ENCODE data around the gene DBN1. TPM values are rescaled to one million over a fixed set of nuclear protein-coding genes. Genes with fewer than 3 reads are reported as not detected.
A peak's percentile ranks its signal among the peaks of the same experiment; 100 is the strongest.

Gene DBN1
- total RNA-seq, 2 donors from 2014 or later: 11.8 to 18.8 TPM

DNA sequence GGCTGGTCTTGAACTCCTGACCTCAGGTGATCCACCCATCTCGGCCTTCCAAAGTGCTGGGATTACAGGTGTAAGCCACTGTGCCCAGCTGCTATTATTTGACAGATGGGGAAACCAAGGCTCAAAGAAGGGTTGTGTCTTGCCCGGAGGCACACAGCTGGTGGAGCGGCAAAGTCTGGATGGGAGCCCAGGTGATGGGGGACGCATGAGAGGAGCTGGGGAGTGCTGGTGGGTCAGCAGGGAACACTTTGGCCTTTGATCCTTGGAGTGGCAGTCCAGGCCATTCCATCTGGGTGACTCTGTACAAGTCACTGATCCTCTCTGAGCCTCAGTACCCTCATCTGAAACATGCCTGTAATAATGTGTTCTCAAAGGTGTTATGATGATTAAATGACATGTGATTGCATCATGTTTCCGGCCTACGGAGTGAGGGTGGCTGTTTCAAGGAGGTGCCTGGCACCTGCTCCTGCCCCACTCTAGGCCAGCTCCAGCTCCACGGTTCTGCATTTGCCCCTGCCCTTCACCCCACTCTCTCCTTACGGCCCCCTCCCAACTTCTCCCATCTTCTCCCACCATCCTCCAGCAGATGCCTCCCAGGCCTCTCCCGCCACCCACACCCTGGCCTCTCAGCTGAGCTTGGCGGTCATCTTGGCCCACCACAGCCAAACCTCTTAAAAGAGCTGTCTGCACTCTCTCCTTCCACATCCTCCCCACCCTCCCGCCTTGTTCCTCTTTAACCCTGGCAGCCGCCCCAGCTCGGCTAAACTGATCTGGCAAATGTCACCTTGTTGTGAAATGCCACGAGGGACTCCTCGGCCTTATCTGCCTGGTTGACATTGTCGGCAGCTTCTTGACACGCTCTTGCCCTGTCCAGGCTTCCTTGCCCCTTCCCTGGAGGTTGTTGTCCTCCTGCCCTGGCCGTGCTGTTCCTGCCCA lies 5.5 kb upstream of the DBN1 start:
- intact Hi-C loops (cut with DNase I, micrococcal nuclease): no loop called here
- DNase-seq (peak in 1 of 2 donors; percentile 82), ATAC-seq (peak; percentile 31)

DNA sequence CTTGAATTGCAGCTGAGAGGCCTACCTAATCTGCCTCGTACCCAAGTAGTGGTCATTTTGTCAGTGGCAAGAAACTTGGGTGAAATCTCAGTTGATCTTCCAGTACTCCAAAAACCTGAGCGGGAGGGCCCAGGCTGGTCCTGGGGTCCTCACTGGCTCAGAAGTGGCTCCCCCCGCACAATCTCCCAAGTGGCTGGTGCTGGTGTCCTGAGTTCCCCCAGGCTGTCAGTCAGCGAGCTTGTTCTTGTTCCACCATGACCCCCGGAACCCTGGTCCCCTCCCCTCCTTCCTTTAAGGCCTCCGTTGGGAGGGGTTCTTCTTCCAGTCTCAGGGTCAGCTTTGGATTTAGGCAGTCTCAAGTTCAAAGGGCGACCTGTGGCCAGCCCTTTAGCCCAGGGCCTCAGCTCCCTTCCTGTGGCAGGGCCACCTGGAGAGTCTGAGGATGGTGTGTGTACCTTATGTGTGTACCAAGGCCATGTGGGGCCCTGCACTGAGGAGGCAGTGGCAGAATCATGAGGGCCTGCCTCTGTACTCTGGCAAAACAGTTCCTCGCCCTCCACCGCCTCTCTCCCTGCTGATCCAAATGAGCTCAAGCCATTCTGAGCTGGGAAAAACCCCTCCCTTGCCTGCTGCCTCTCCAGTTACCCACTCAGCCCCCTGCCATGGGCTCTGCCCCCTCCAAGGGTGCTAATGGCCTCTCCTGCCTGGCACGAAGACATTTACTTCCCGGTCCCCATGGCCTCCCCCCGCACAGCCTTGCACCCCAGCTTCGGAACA lies 4.5 kb upstream of the DBN1 start:
- DNase-seq: no peak
- intact Hi-C loops (cut with DNase I, micrococcal nuclease): no loop called here
- ATAC-seq: no peak

DNA sequence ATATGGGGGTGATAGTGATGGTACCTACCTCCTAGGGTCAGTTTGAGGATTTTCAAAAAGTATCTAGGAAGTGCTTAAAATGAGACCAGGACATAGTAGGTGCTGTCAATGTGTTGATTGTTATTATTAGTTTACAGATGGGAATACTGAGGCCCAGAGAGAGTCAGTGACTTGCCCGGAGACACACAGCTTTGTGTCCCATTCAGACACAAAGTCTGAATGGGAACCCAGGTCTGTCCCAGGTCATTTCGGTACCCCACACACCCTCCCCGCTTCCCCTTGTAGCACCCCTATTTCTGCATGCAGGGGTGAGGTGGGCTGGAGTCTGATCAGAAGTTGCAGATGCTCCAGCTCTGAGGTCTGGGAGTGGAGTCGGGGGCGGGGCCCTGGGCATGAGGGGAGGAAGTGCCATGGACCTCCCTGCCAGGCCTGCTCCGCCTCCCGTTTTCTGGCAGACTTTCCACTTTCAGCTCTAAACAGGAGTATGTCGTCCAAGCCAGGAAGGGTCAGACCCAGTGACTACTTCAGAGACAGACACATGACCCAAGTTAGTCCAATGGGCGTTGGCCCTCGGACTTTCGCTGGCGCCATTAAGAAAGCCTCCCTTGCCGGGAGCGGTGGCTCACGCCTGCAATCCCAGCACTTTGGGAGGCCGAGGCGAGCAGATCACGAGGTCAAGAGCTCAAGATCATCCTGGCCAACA lies 3.2 kb upstream of the DBN1 start:
- intact Hi-C loops (cut with DNase I, micrococcal nuclease): no loop called here
- DNase-seq: peak in 1 of 2 donors; percentile 75
- ATAC-seq: no peak

DNA sequence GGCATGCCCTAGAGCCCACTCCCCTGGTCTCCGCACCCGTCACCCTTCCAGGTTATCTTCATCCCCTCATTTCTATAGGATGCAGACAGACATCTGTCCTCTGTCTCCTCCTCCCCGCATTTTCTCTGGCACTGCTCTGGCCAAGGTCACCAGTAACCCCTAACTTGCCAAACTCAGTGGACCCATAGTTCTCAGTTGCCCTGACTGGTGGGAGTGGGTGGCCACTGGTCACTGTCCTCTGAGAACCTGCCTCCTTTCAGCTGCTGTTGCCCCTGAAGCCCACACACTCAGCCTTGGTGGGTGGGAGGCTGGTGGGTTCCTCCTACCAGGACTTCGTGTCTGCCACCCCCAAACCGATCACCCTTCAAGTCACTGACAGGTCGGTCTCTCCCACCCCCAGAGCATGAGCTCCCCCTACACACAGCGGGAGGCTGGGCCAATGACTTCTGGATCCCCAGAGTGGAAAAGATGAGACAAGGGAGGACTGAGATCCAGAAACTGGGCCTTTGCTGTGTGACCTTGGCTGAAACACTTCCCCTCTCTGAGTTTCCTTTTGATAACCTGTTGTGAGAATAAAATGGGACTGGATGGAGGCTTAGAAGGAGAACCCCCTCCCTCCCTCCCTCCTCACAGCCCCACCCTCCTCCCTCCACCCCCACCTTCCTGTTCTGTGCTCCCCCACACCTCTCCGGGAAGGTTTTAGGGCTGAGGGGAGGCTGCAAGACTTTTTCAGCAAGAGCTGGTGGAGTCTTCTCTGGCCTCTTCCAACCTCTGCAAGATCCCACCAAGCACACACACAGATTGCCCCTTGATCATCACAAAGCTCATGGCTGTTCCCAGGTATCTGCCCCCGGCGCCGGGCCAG lies 2.4 kb upstream of the DBN1 start:
- no peak for ATAC-seq
- no peak for DNase-seq
- intact Hi-C loops (cut with DNase I, micrococcal nuclease): no loop called here

DNA sequence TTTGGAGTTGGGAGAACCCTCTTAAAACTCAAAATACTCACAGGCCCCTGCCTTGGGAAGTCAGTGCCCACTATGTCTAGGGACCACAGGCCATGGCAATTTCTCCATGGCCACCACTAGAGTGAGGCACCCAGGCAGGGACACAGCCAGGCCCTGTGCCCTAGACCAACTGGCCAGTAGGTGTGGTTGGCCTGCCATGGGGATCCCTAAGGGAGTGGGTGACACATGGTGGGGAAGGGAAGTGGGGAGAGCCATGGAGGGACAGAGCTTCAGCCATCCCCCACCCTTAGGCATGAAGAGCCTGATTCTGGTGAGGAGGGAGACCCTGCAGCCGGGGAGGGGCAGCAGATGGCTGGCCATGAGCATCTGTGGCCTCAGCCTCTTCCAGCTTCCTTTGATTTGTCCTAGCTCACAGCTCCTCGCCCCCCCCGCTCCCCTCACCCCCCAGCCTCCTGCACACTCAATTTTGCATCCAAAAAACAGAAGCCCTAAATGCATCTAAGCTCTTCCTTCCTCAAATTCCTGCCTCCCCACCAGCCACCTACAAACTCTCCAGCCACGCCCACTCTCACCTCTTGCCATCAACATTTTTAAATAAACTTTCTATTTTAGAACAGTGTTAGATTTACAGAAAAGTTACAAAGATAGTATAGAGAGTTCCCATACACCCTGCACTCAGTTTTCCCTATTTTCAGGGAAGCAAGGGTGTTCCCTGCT lies 1.6 kb upstream of the DBN1 start:
- DNase-seq: no peak
- intact Hi-C loops (cut with DNase I, micrococcal nuclease): no loop called here
- ATAC-seq: no peak

DNA sequence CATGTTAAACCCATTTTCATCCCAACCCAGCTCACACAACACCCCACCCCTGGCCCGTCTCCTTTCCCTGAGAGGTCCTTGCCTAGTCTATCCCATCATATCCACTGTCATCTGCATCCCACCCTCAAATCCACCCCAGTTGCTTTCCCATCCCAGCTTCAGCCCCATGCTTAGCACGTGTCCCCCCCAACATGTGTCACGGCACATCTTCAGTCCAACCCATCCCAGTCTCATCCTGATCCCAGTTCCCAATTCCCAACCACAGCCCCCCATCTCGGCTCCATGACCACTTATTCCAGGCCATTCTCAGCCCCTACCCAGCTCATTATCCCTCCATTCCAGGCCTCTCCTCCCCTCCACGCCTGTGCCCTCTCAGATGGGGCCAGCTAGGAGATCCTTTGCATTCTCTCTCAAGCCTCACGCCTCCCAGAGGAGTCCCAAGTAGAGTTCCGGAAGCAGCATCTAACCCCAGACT lies 605 bp upstream of the DBN1 start:
- intact Hi-C loops (cut with DNase I, micrococcal nuclease): no loop called here
- ATAC-seq (no peak), DNase-seq (no peak)

DNA sequence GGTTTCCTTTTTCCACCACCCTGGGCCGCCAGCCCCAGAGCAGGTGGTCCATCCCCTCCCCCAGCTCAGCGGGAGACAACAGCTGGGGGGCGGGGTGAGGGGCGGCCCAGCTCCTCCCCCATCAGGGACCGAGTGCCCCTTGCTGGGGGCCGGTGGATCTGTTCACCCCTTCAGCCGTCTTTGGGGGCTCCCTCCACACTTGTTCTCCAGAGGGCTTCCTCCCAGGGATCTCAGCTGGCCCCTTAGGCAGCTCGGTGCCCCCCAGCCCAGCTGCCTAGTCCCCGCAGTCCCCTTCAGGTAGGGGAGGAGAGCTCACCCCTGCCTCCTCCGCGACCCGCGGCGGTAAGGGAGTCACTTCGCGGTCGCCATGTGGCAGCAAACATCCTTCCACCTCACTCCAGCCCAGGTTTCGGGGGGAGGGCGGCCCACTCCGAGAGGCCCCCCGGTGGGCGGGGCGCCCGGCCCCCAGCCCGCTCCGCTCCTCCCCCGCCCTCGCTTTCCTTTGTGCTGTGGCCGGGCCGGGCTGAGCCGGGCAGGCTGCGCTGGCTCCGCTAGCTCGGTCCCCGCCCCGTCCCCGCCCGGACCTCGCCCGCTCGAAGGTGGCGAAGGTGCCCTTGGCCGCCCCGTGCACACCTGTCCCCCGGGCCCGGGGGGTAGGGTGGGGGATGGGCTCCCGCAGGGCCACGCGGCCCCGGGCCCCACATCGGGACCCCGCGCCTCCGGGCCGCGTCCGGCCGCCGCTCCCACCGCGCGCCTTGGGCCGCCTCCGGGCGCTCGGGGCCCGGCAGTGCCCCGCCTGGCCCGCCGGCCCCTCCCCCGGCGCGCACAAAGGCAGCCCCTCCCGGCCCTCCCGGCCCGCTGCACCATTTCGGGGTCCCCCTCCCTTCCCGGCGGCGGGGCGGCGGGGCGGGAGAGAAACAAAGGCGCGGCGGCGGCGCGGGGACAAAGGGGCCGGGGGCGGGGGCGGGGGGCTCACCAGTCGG lies 683 bp downstream of the DBN1 start:
- peak in 1 of 2 donors; percentile 55 for DNase-seq
- intact Hi-C loops (cut with DNase I, micrococcal nuclease): no loop called here

DNA sequence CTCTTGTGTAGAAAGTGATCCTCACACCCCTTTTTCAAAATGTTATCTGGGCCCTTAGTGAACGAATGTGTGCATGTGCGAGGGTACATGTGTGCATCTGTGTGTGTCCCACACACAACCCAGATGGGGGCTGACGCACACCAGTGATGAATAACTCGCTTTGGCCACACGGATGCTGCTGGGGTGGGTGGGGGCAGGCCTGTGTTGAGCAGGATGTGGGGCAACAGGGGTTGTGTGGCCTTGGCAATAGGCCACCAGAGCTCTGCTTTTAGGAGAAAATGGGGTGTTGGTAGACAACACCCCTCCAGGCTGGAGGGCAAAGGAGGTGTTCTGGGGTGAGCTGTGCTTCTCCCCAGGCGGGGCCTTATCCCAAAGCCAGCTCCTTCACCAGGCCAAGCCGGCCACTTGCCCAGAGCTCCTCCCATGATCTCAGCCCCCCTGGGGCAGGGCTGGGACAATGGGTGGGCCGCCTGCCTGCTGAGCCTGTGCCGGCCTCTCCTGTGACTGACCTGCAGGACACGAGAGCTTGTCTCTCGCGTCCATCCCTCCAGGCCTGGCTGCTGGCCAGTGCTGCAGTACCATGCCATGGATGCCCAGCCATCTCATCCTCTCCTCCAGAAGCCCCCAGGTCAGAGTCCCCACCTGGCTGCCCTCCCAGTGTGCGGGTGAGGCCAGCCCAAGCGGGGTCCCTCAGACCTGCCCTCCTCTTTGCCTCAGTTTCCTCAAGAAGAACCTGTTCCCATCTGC lies 1.7 kb downstream of the DBN1 start:
- DNase-seq: no peak
- intact Hi-C loops (cut with DNase I, micrococcal nuclease): no loop called here
- ATAC-seq: no peak

More for the DNA sequence above, 683 bp downstream of the DBN1 start:
- peak; percentile 76 for ATAC-seq

DNA sequence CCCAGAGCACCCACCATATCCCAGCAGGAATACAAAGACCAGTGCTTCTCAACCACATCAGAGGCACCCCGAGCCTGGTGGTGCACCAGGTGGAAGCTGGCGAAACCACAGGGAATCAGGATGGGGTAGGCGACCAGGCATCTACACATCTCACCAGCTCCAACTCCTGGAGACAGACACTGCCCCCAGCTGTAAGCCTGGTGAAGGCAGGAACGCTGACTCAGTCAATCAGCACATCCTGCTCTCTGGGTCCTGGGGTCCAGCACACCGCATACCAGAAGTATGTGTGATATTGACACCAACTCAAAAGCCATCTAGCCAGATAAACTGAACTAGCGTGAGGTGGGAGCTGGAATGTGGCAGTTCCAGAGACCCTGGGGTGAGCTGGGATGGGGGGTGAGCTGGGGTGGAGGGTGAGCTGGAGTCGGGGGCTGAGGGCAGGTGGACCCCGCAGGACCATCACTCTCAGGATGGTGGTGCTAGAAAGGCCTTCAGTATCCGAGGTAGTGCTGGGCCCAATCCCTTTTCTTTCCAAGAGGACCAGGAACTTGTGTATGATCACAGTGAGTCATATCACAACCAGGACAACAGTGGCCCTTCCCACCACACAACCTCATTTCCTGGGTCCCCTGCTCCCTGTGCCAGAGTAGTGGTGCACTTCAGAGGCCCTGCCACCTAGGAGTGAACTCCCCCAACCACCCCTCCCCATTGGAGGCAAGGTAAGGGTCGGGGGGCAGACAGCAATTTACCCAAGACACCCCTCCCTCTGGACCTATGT lies 2.5 kb downstream of the DBN1 start:
- intact Hi-C loops (cut with DNase I, micrococcal nuclease): no loop called here
- ATAC-seq (no peak), DNase-seq (no peak)

DNA sequence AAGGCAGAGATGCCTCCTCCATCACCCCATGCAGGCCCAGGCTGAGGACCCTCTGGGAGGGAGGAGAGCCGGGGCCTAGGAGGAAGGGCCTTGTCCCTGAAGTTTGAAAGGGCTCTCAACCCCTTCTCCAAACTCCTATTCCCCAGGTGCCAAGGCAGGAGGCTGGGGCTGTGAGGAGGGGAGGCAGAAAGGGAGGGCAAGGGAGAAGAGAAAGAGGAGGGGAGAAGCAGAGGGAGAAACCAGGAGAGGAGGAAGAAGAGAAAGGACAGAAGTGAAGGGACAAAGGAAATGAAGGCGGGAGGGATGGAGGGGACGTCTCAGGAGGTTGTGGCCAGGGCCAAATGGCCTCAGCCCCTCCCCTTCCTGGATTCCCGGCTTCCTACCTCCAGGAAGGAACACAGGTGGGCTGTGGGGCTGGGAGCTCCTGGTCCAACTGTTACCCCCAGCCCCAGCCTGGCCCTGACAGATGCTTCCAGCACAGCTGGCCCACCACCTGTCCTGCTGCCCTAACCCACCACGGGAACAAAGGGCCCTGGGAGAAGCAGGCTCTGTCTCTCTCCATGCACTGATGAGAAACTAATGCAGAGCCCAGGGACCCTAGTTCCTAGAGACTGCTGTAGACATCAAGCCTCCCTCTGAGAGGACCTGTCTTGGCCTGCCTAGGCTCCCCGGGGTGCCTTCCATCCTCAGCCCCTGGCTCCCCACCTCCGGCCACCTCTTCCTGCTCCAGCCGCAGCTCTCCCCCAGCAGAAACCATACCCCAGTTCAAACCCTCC lies 3.5 kb downstream of the DBN1 start:
- no peak for ATAC-seq
- intact Hi-C loops (cut with DNase I, micrococcal nuclease): no loop called here
- no peak for DNase-seq

DNA sequence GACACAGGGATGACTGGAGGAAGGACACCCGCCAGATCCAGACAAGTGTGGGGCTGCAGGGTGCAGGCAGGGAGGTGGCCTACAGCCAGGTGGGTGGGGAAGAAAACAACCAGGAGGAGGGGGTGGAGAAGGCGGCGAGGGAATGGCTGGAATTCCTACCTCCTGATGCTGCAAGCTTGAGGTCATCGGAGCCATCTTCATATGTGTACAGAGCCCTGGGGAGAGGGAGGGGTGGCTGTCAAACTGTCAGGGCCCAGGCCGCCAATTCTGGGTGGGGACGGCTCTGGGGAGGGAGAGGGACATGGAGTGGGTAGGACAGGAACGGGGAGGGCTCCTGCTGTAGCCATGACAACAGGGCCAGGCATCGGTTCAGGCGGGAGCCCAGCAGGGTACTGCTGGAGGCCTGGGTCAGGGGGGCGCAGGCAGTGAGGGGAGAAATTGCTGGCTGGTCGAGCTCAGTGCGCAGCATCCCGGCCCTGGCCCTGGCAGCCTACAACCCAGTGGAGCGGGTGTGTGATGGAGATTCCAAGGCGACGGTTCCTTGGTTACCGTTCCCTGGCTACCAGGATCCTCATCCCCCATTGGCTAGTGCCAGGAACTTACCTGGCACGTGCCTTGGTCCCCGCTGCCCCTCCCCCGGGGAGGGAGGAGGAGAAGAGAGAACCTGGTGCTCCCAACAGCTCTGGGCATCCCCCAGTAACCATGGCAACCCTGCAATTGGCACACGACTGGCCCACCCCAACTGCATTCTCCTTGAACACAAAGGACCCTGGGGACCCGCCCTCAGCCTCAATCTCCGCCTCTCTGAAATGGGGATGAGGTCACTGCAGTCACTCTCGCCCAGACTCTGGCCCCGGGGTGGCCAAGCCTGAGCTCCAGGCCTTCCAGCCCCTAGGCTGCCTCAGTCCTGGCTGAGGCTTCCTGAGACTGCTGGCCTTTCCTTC lies 4.5 kb downstream of the DBN1 start:
- DNase-seq (no peak), ATAC-seq (no peak)
- intact Hi-C loops (cut with DNase I, micrococcal nuclease): no loop called here

DNA sequence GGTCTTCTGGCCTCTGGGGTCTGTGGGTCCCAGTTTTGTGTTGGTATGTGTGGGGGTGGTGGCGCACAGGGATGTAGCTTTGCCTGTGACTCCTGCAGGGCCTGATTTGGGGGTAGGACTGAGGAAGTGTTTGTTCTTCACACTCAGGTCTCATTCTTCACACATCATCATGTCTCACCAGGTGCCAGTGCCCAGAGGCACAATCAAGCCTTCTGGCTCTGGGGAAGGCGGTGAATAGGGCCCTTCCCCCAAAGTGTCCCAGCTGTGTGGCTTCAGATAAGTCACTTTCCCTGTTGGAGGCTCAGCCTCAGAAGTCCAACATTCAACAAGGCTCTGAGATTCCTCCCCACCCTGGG lies 5.1 kb downstream of the DBN1 start:
- intact Hi-C loops (cut with DNase I, micrococcal nuclease): no loop called here
- no peak for ATAC-seq
- no peak for DNase-seq

DNA sequence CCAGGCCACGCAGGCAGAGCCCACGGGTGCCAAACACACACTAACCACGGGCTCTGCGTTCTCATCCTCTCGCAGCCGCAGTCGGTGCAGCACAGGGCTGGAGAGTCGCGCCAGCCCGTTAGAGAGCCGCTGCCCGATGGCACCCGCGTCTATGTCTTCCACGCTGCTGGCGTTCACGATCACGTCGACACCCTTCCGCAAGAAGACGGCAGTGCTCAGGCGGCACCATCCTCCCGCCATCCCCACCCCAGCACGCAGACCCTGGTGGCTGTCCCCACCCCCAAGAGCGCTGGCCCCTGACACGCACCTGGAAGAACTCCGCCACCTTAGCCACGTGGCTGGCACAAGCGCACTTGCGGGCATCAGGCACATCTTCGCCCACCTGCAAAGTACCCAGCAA lies 6.0 kb downstream of the DBN1 start:
- DNase-seq: no peak

DNA sequence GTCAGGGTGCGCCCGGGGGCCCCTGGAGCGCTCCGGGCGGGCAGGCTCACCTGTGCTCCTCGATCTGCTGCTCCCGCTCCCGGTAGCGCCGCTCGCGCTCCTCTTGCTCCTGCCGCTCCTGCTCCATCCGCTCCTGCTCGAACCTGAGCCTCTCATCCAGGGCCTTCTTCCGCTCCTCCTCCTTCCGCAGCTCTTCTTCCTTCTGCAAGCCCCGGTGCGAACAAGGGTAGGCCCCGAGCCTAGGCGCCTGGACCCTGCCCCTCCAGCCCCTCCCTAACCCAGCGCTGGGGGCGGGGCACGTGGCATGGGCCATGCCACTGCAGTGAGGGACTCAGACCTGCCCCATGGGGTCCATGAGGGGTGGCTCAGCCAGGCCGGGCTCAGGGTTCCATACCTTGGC lies 6.6 kb downstream of the DBN1 start:
- no peak for DNase-seq
- intact Hi-C loops (cut with DNase I, micrococcal nuclease): no loop called here
- ATAC-seq: no peak

More for the DNA sequence above, 6.0 kb downstream of the DBN1 start:
- ATAC-seq: no peak
- intact Hi-C loops (cut with DNase I, micrococcal nuclease): no loop called here
